Natural killer cell treated with Interleukin-12 subunit alpha and Interleukin-12 subunit beta and Interleukin-15 and Interleukin-18, amount 100 ng/mL, for 72 hours (primary cell): ENCODE data around the gene ZBP1. TPM values are rescaled to one million over a fixed set of nuclear protein-coding genes. Genes with fewer than 3 reads are reported as not detected.
"Not testable (repeated sequence)": the region's sequence is repeated elsewhere in the genome, so short reads cannot be mapped to it uniquely, and the experiment has no call there.

Source experiments
- ATAC-seq, 2 donors: fragments of 150-1000 bp; cut with Tn5 transposase in 1 of 2; sonication (Bioruptor Pico), chemical (Tn5 transposase) in 1 of 2; 2 replicates each; pipeline ENCODE4 v1.10.0; 2021
- DNase-seq: peaks from one replicate; pipeline ENCODE4 v3.0.0; 2022; ENCODE audit warnings: low spot score
- H3K27ac Mint-ChIP-seq, 2 donors: 1 replicate in 1 of 2; 2 replicates in 1 of 2; pipeline ENCODE4 v1.8.0; 2022; ENCODE audit warnings: mixed read lengths in 2 of 2, mild to moderate bottlenecking in 1 of 2, moderate library complexity in 1 of 2
- H3K27me3 Mint-ChIP-seq, 2 donors: 1 replicate in 1 of 2; 2 replicates in 1 of 2; pipeline ENCODE4 v1.8.0; 2022; ENCODE audit warnings: mixed read lengths in 2 of 2
- H3K36me3 Mint-ChIP-seq: one replicate; pipeline ENCODE4 v1.8.0; 2022; ENCODE audit warnings: mixed read lengths
- H3K4me1 Mint-ChIP-seq, 2 donors: 1 replicate in 1 of 2; 2 replicates in 1 of 2; pipeline ENCODE4 v1.8.0; 2022; ENCODE audit warnings: low read depth in 2 of 2, mixed read lengths in 2 of 2, mild to moderate bottlenecking in 1 of 2
- H3K4me3 Mint-ChIP-seq: one replicate; pipeline ENCODE4 v1.8.0; 2022; ENCODE audit warnings: mixed read lengths
- H3K9me3 Mint-ChIP-seq: 2 replicates; pipeline ENCODE4 v1.8.0; 2022; ENCODE audit warnings: mixed read lengths
- total RNA-seq, 2 donors: library from RNA; stranded (reverse); gene quantifications; one replicate each; pipeline ENCODE4 v1.2.3, GENCODE V29; 2022

ZBP1 gene
- total RNA-seq, 2 donors from 2014 or later, result 4.8 to 4.9 TPM

DNA sequence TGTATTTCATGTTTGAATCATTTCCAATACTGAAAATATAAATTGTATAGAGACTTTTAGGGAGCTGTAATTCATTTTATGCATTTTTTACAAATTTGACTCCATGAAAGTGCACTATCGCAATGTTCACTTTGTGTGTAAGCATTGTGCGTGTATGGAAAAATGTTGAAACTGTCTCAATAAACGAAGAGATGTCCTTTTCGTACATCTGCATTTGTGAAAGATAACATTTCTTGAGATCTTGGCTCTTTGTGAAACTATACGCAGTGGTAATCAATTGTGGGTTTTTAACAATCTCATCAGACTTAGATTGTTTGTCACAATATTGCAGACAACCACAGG lies 18.6 kb upstream of the ZBP1 start:
- ATAC-seq, result no peak
- Mint-ChIP-seq H3K4me3 (no peak overlapping the region), H3K27ac (no peak overlapping the region), H3K36me3 (peaks cover 27% of the 10 kb centered on the region), H3K4me1 (no peaks in the 10 kb centered on the region), H3K27me3 (peaks cover 15 to 18% of the 10 kb centered on the region in 2 donors), H3K9me3 (peaks cover 7% of the 10 kb centered on the region)
- no peak for DNase-seq

- peaks cover 27% of the 10 kb centered on the region for H3K36me3 Mint-ChIP-seq
- no peak overlapping the region for H3K4me3 Mint-ChIP-seq
- ATAC-seq, result no peak
- peaks cover 0 to 2% of the 10 kb centered on the region in 2 donors for H3K4me1 Mint-ChIP-seq
- no peak overlapping the region for H3K27ac Mint-ChIP-seq
- peaks cover 15 to 18% of the 10 kb centered on the region in 2 donors for H3K27me3 Mint-ChIP-seq
- H3K9me3 Mint-ChIP-seq, result peaks cover 7% of the 10 kb centered on the region
- no peak for DNase-seq
Observed at GRCh38 chr20:57638173-57638894, 18.1 kb upstream of the ZBP1 start.

GRCh38 chr20:57633945-57634491 lies 13.8 kb upstream of the ZBP1 start:
- DNase-seq (no peak), ATAC-seq (no peak)
- H3K9me3 Mint-ChIP-seq, result peaks cover 7% of the 10 kb centered on the region
- H3K36me3 Mint-ChIP-seq, result peaks cover 22% of the 10 kb centered on the region
- H3K4me3 Mint-ChIP-seq, result no peak overlapping the region
- peaks cover 13 to 27% of the 10 kb centered on the region in 2 donors for H3K4me1 Mint-ChIP-seq
- H3K27me3 Mint-ChIP-seq, result peaks cover 13 to 18% of the 10 kb centered on the region in 2 donors
- no peak overlapping the region for H3K27ac Mint-ChIP-seq

GRCh38 chr20:57632286-57632685 lies 12.1 kb upstream of the ZBP1 start:
- Mint-ChIP-seq H3K4me3 (no peak overlapping the region), H3K36me3 (peaks cover 21% of the 10 kb centered on the region), H3K4me1 (peaks cover 25 to 37% of the 10 kb centered on the region in 2 donors), H3K27me3 (peaks cover 9 to 13% of the 10 kb centered on the region in 2 donors), H3K27ac (no peak overlapping the region), H3K9me3 (peaks cover 7% of the 10 kb centered on the region)
- ATAC-seq (no peak), DNase-seq (no peak)

- peak; percentile 56 to 78 for ATAC-seq
- H3K4me3 Mint-ChIP-seq, result peak overlapping the region; percentile 82
- peaks cover 0 to 2% of the 10 kb centered on the region in 2 donors for H3K27me3 Mint-ChIP-seq
- DNase-seq, result no peak
- peak overlapping the region; percentile 86 to 96 for H3K27ac Mint-ChIP-seq
- H3K36me3 Mint-ChIP-seq, result peaks cover 4% of the 10 kb centered on the region
- peaks cover under 1% of the 10 kb centered on the region for H3K9me3 Mint-ChIP-seq
- H3K4me1 Mint-ChIP-seq, result peaks cover 40 to 47% of the 10 kb centered on the region in 2 donors
Observed at GRCh38 chr20:57630061-57630460, 9.8 kb upstream of the ZBP1 start.

DNA sequence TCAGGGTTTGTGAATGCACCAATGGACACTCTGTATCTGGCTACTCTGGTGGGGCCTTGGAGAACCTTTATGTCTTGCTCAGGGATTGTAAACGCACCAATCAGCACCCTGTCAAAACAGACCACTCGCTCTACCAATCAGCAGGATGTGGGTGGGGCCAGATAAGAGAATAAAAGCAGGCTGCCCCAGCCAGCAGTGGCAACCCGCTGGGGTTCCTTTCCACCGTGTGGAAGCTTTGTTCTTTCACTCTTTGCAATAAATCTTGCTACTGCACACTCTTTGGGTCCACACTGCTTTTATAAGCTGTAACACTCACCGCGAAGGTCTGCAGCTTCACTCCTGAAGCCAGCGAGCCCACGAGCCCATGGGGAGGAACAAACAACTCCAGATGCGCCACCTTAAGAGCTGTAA lies 9.3 kb upstream of the ZBP1 start:
- H3K27me3 Mint-ChIP-seq, result not testable (repeated sequence)

DNA sequence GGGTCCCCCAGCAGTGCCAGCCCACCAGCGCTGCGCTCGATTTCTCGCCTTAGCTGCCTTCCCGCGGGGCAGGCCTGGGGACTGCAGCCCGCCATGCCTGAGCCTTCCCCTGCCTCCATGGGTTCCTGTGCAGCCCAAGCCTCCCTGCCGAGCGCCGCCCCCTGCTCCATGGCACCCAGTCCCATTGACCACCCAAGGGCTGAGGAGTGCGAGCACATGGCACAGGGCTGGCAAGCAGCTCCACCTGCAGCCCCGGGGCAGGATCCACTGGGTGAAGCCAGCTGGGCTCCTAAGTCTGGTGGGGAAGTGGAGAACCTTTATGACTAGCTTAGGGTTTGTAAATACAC lies 8.7 kb upstream of the ZBP1 start:
- H3K4me1 Mint-ChIP-seq, result peaks cover 43 to 47% of the 10 kb centered on the region in 2 donors
- peak overlapping the region; percentile 86 to 96 for H3K27ac Mint-ChIP-seq
- not testable (repeated sequence) for H3K36me3 Mint-ChIP-seq, DNase-seq, H3K9me3 Mint-ChIP-seq, ATAC-seq, H3K27me3 Mint-ChIP-seq
- peak overlapping the region; percentile 82 for H3K4me3 Mint-ChIP-seq

More for the DNA sequence above, 9.3 kb upstream of the ZBP1 start:
- not testable (repeated sequence) for H3K36me3 Mint-ChIP-seq, DNase-seq, H3K9me3 Mint-ChIP-seq, ATAC-seq
- Mint-ChIP-seq H3K4me3 (peak overlapping the region; percentile 82), H3K4me1 (peaks cover 41 to 47% of the 10 kb centered on the region in 2 donors), H3K27ac (peak overlapping the region; percentile 86 to 96)

DNA sequence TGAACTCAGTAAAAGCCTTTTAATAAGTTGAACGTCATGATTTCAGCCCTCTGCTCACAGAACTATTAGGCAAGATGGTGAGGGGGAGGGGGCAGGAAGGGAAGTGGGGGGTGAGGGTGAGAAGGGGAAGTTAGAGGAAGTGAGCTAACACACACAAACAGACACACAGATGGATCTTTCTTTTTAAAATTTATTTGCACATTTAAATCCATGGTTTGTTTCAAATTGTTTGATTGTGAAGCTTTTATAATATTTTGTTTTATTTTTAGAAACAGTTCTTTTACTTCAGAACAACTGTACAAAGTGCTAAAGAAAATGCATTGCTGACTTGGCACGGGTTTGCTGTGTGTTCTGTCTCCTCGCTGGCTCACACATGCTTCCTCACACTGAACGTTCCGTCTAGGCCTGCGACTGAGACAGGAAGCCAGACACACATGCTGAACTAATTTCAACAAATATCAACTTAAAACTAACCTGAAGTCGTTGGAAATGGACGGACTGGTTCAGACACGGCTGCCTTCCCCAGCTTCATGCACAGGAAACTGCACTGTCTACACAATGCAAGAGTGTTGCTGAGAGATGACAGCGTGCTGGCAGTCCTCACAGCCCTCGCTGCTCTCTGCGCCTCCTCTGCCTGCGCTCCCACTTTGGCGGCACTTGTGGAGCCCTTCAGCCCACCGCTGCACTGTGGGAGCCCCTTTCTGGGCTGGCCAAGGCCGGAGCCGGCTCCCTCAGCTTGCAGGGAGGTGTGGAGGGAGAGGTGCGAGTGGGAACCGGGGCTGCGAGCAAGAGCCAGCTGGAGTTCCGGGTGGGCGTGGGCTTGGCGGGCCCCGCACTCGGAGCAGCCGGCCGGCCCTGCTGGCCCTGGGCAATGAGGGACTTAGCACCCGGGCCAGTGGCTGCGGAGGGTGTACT lies 8.1 kb upstream of the ZBP1 start:
- Mint-ChIP-seq H3K9me3 (no peaks in the 10 kb centered on the region), H3K36me3 (no peaks in the 10 kb centered on the region), H3K4me1 (peaks cover 43 to 45% of the 10 kb centered on the region in 2 donors), H3K4me3 (peak overlapping the region; percentile 88), H3K27me3 (peaks cover 0 to 2% of the 10 kb centered on the region in 2 donors), H3K27ac (peak overlapping the region; percentile 91 to 96)
- peak; percentile 88 to 90 for ATAC-seq
- peak; percentile 76 for DNase-seq

DNA sequence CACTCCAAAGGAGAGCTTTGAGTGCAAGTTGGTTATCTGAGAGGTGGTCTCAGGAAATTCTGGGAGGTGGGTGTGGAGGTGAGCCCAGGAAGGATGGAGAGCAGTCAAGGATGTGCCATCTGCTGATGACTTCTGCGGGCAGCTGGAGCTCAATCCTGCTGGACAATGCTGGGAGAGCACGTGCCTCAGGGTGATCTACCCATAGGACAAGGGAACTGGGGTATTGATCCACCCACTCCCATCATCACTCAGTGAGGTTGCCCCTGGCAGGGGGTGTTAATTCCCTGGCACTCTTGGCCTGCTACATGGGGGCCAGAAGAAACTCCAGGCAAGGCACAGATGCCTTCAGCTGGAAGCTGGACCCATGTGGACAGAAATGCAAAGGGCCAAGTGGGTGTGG lies 7.1 kb upstream of the ZBP1 start:
- Mint-ChIP-seq H3K27me3 (peaks cover 0 to 2% of the 10 kb centered on the region in 2 donors), H3K9me3 (no peaks in the 10 kb centered on the region), H3K4me1 (peaks cover 48 to 50% of the 10 kb centered on the region in 2 donors), H3K36me3 (no peaks in the 10 kb centered on the region), H3K4me3 (peak overlapping the region; percentile 88), H3K27ac (peak overlapping the region; percentile 91 to 96)
- no peak for ATAC-seq
- no peak for DNase-seq

GRCh38 chr20:57625978-57626377 lies 5.8 kb upstream of the ZBP1 start:
- Mint-ChIP-seq H3K27ac (peak overlapping the region; percentile 77 to 96), H3K4me1 (peaks cover 51 to 54% of the 10 kb centered on the region in 2 donors), H3K36me3 (no peaks in the 10 kb centered on the region), H3K27me3 (no peaks in the 10 kb centered on the region), H3K4me3 (no peak overlapping the region), H3K9me3 (no peaks in the 10 kb centered on the region)
- DNase-seq (no peak), ATAC-seq (no peak)

DNA sequence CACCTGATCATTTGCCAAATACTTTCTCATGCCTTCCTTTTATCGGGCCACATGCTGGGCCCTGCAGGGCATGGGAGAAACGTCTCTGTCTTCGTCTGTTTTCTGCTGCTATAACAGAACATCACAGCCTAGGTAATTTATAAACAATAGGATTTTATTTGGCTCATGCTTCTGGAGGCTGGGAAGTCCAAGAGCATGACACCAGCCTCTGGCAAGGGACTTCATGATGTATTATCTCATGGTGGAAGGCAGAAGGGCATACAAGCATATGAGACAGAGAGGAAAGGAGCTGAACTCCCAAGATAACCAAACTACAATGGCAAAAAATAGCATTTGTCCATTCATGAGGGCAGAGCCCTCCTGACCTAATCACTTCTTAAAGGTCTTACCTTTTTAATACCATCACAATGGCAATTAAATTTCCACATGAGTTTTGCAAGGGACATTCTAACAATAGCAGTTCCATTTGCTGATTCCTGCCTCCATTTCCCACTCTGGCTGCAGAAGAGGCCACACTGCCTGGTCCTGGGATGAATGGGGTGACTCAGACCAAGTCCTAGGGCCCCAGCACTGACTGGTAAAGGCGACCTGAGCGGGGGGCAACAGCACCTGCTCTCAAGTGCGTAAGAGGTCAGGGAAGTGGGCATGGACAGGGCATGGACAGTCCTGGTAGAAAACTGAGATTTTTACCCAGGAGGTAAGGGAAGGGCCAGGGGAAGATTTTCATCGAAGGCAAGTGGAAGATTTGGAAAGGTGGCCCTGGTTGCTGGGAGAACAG lies 5.1 kb upstream of the ZBP1 start:
- ATAC-seq, result no peak
- Mint-ChIP-seq H3K9me3 (no peaks in the 10 kb centered on the region), H3K27me3 (no peaks in the 10 kb centered on the region), H3K4me3 (no peak overlapping the region), H3K27ac (peak overlapping the region; percentile 77 to 96), H3K36me3 (no peaks in the 10 kb centered on the region), H3K4me1 (peaks cover 51 to 57% of the 10 kb centered on the region in 2 donors)
- DNase-seq, result no peak

- DNase-seq (no peak), ATAC-seq (no peak)
- no peak overlapping the region for H3K27ac Mint-ChIP-seq
- no peaks in the 10 kb centered on the region for H3K36me3 Mint-ChIP-seq
- no peaks in the 10 kb centered on the region for H3K9me3 Mint-ChIP-seq
- H3K4me1 Mint-ChIP-seq, result peaks cover 48 to 55% of the 10 kb centered on the region in 2 donors
- H3K27me3 Mint-ChIP-seq, result no peaks in the 10 kb centered on the region
- no peak overlapping the region for H3K4me3 Mint-ChIP-seq
Observed at GRCh38 chr20:57624124-57624523, 3.9 kb upstream of the ZBP1 start.
